GM18526 (cell line): ENCODE data around the gene CACNA1S.

Experiments
- POLR2A ChIP-seq: IDR thresholded peaks from 3 replicates; pipeline ENCODE4 v1.6.1; 2011; ENCODE audit not compliant: insufficient read length; ENCODE audit errors: extremely low read depth

Gene CACNA1S

GRCh38 chr1:201095581-201095980 lies 16.6 kb downstream of the CACNA1S start:
- no peak for TF ChIP-seq POLR2A

- TF ChIP-seq POLR2A = no peak
Measured at GRCh38 chr1:201094832-201095231, 17.4 kb downstream of the CACNA1S start.

- no peak for TF ChIP-seq POLR2A
Measured at GRCh38 chr1:201093962-201094361, 18.3 kb downstream of the CACNA1S start.

- TF ChIP-seq POLR2A = no peak
Measured at GRCh38 chr1:201093561-201093960, 18.7 kb downstream of the CACNA1S start.

- TF ChIP-seq POLR2A = no peak
Measured at GRCh38 chr1:201092738-201093137, 19.5 kb downstream of the CACNA1S start.

- TF ChIP-seq POLR2A = no peak
Measured at GRCh38 chr1:201091256-201091655, 21.0 kb downstream of the CACNA1S start.

GRCh38 chr1:201090541-201090940 lies 21.7 kb downstream of the CACNA1S start:
- TF ChIP-seq POLR2A = no peak

GRCh38 chr1:201089596-201089995 lies 22.6 kb downstream of the CACNA1S start:
- TF ChIP-seq POLR2A = no peak

- TF ChIP-seq POLR2A = no peak
Measured at GRCh38 chr1:201088901-201089525, 23.2 kb downstream of the CACNA1S start.

- TF ChIP-seq POLR2A = no peak
Measured at GRCh38 chr1:201088395-201088794, 23.8 kb downstream of the CACNA1S start.

- TF ChIP-seq POLR2A = no peak
Measured at GRCh38 chr1:201085902-201086735, 26.1 kb downstream of the CACNA1S start.

GRCh38 chr1:201084295-201084694 lies 27.9 kb downstream of the CACNA1S start:
- no peak for TF ChIP-seq POLR2A

- no peak for TF ChIP-seq POLR2A
Measured at GRCh38 chr1:201083741-201084140, 28.5 kb downstream of the CACNA1S start.

GRCh38 chr1:201080135-201080534 lies 32.1 kb downstream of the CACNA1S start:
- no peak for TF ChIP-seq POLR2A

GRCh38 chr1:201077736-201078135 lies 34.5 kb downstream of the CACNA1S start:
- TF ChIP-seq POLR2A = no peak

GRCh38 chr1:201077116-201077515 lies 35.1 kb downstream of the CACNA1S start:
- TF ChIP-seq POLR2A = no peak
